CD1c-positive myeloid dendritic cell (primary cell): Measurements from ENCODE around the gene MESP1.
A peak's percentile ranks its signal among the peaks of the same experiment; 100 is the strongest.
"Not testable (repeated sequence)": the region's sequence is repeated elsewhere in the genome, so short reads cannot be mapped to it uniquely, and the experiment has no call there.

Experiments used
- DNase-seq: peaks from one replicate; pipeline ENCODE4 v3.0.0-alpha.2; 2016; ENCODE audit errors: extremely low spot score

Gene MESP1

DNA sequence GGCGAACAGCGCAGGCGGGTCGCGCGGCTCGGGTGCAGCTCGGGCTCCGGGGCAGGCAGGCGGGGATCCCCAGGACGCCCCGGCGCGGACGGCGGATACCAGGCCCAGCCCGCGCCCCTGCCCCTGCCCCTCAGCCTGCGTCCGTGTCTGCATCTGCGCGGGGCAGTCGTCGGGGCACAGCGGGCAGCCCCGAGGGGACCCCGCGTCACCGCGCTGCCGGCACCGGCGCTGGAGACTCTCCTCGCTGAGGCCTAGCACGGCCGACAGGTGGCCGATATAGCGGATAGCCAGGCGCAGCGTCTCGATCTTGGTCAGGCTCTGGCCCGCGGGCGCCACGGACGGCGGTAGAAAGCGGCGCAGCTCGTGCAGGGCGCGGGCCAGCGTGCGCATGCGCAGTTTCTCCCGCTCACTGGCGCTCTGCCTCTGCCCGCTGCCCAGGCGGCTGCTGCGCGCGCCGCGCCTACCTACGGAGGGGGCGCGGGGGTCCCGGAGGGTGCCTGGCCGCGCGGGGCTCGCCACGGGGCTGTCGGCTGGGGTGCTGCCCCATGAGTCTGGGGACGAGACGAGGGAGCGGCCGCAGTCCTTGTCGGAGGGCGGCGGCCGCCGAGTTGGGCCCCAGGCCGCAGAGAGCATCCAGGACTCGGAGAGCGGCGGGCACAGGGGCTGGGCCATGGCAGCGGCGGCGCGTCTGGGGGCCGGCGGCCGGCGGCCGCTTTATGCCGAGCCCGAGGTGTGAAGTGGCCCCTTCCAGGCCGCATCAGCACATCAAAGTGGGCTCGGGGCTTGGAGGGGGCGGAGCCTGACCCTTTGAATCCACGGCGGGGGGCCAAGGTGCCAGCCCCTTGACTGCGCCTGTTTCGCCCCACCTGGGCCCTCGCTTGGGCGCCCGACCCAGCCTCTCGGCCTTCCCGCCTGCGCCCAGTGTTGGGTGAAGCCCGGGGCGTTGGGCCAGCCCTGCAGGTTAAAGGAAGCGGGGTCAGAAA is at the start of gene MESP1:
Gene MESP1 (minus strand): TSS at position 690 of the 983 bp plus-strand sequence. CDS start 18 bp downstream, at position 672.
- peak; percentile 96 for DNase-seq

GRCh38 chr15:89799918-89800498 is 49.0 kb upstream of the MESP1 start:
- no peak for DNase-seq

GRCh38 chr15:89799011-89799911 is 48.2 kb upstream of the MESP1 start:
- DNase-seq, result no peak

DNA sequence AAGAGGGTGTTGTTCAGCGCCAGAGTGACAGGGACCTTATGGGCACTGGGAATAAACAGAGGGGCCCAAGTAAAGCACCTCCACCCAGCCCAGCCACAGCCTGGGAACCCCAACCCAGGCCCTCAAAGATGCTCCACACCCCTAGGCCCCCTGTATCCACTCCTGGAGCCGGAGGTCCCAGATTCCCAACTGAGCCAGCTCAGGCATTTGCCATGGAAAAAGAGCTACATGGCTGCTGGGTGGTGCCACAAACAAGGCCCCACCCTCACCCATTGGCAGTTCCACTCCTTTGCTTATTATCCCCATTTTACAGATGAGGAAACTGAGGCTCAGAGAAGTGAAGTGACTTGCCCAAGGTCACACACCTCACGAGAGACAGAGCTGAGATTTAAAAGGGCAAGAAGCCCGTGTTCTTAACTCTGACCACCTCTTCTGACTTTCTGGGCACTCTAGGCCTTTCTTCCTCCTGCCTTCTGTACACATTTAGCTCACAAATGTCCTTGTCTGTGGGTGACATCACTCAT is 46.7 kb upstream of the MESP1 start:
- DNase-seq, result no peak

GRCh38 chr15:89795996-89796395 is 44.9 kb upstream of the MESP1 start:
- no peak for DNase-seq

GRCh38 chr15:89794627-89795241 is 43.7 kb upstream of the MESP1 start:
- DNase-seq, result no peak

GRCh38 chr15:89792106-89792805 is 41.2 kb upstream of the MESP1 start:
- no peak for DNase-seq

DNA sequence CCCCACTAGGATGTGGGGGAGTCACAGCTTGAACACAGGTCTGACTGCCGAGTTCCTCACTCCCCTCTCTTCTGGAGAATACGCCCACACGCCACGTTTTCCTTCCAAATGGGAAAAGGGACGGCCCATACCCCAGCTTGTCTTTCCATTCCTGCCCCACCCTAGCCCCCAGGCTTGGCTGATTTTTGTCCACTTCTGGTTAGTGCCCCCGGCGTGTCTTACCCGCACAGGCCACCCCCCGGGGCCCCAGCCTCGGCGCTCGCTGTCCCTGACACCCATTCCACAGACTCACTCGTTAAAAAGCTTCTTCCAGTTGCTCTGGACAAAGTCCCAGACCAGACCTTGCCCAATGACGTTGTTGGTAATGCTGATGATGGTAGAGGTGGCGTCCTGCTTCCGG is 39.6 kb upstream of the MESP1 start:
- no peak for DNase-seq

GRCh38 chr15:89790206-89790605 is 39.2 kb upstream of the MESP1 start:
- no peak for DNase-seq

GRCh38 chr15:89788585-89788984 is 37.5 kb upstream of the MESP1 start:
- not testable (repeated sequence) for DNase-seq

DNA sequence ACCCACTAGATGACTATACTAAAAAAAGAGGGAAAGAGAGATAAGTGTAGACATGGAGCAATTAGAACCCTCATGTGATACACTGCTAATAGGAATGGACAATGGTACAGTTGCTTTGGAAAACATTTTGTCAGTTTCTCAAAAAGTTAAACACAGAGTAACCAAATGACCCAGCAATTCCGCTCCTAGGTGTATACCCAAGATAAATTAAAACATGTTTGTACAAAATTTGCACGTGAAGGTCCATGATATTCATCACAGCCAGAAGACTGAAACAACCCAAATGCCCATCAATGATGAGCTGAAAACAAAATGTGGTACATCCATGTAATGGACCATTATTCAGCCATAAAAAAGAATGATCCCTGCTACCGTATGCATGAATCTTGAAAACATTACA is 36.9 kb upstream of the MESP1 start:
- no peak for DNase-seq

DNA sequence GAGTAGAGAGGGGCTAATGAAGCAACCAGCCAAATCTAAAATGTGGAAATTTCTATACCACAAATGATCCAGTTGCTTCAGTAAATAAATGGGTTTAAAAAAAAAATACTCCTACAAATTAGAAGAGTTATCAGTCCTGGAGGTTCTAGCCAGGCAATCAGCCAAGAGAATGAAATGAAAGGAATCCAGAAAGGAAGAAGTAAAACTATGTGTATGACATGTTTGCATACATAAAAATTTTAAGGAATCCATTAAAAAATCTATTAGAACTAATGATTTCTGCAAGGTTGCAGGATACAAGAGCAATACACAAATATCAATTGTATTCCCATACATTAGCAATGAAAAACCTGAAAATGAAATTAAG is 34.7 kb upstream of the MESP1 start:
- DNase-seq, result no peak

DNA sequence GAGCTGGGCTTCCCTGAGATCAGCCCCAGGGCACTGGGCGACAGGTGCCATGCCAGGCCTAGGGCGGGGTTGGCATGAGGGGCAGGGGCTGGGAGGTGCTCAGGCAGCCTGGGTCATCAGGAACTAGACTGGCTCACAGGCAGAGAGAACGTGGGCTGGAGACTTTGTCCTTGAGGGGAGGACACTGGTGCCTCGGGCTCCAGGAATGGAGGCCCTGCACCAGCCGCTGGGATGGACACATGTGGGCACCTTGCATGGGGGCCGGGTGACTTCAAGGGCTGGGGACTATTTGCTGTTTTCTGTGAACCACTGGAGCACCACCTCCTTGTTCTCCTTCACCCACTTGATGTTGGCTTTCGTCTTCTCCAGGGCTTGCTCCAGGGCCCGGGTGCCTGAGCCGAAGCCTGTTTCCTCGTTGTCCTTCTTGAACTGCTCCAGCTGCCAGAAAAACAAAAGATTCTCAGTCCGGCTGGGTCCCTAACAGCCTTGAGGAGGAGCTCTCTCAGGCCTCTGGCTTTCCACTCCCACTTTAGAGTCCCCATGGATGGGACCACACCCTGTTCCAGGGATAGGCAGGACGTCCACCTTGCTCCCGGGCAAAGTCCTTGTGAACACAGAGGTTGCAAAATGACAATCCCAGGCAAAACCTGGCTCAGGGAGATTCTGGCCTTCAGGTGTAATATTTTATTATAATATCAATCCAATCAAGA is 34.2 kb upstream of the MESP1 start:
- no peak for DNase-seq

- DNase-seq, result no peak
Measured at GRCh38 chr15:89784686-89784960, 33.6 kb upstream of the MESP1 start.

DNA sequence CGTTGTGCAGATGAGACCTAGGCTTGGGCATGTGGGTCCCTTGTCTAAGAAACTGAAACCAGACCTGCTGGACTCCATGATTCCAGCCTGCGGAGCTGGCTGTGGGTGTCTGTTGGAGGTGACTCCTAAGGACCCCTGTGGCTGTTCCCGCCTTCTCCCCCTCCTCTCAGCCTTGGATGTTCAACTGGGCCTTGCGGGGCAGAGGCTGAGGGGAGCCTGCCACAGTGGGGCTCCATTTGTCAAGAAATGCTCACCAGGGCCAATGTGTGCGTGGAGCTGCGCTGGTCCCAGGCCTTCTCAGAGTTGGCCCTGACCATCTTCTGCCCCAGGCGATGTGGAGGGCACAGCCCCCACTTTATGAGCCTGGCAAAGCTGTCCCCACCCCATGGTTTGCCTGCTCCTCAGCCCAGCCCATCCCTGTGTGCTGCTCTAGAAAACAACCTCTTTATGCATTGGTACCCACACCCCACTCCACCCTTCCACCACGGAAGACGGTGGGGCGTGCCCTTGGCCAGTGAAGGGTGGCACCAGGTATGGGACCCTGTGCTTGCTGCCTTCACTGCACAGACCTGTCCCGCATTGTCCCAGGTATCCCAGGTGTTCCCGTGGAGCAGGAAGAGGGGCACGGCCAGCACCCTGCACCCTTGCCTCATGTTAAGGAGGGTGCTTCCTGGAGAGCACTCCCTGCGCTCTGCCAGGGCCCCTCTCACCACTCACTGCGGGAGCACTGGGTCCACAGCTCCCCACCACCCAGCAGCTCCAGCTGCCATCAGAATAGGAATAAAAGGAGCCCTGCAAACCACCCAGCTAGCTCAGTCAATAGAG is 33.0 kb upstream of the MESP1 start:
- no peak for DNase-seq

GRCh38 chr15:89783111-89783860 is 32.2 kb upstream of the MESP1 start:
- peak; percentile 14 for DNase-seq

- DNase-seq, result not testable (repeated sequence)
Measured at GRCh38 chr15:89782619-89782950, 31.5 kb upstream of the MESP1 start.

DNA sequence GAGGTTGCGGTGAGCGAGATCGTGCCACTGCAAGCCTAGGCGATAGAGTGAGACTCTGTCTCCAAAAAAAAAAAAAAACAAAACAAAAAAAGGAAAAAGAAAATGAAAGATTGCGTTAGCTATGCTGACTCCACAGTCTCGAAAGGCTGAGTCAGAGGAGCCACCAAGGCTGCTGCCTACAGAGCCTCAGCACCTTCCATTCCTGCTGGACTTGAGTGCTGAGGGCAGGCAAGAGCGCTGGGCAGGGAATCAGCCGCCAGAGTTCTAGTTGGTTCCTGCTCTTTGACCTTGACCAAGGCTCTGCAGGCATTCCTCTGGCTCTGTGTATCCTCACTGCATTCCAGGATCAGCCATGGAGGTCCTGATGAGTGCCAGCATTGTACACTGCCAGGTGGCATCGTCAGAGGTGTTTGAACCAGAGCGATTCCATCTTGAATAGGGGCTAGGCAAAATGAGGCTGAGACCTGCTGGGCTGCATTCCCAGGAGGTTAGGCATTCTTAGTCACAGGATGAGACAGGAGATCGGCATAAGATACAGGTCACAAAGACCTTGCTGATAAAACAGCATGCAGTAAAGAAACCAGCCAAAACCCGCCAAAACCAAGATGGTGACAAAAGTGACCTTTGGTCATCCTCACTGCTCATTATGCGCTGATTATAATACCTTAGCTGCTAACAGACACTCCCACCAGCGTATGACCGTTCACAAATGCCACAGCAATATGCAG is 31.0 kb upstream of the MESP1 start:
- DNase-seq, result peak; percentile 83
